A204.1 (cell line): ENCODE results near the gene TBC1D30.

Experiments
- FAIRE-seq: peaks from 2 replicates; lab custom pipeline; 2012; peaks lifted over from hg19 to GRCh38; lab: Jason Lieb, UNC

TBC1D30 gene

DNA sequence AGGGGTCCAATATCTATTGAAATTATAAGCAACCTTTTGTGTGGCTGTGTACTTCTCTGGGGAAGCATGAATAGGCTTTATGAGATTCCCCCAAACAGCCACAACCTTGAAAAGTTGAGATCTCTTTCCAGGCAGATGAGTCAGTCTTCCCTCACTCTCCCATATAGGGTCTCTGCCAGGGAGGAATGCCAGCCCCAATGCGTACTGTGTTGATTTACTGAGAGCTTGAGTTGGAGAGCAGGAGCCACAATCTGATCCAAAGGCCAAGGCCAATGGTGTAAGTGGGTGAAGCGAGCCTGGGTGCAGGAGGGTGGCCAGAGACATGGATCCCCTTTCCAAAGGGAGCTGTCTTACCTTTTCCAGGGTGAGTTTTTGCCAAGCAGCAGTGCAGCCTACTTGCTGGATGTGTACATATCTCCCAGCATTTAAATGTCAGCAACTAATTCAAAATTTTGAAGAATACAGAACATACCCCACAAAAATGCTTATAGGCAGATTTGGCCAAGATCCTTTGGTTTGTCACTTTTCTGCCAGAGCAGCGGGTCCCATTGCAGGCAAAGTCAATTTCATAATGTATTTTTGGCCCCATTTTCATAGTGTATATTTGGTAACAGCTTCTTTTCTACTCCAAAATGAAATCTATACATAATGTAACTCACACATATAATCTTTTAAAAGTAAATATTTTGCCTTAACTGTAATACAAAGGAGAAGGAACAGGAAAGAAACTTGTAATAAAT is 88.2 kb downstream of the TBC1D30 start:
- FAIRE-seq, result no peak

GRCh38 chr12:64915242-64915641 is 90.8 kb downstream of the TBC1D30 start:
- FAIRE-seq, result no peak

DNA sequence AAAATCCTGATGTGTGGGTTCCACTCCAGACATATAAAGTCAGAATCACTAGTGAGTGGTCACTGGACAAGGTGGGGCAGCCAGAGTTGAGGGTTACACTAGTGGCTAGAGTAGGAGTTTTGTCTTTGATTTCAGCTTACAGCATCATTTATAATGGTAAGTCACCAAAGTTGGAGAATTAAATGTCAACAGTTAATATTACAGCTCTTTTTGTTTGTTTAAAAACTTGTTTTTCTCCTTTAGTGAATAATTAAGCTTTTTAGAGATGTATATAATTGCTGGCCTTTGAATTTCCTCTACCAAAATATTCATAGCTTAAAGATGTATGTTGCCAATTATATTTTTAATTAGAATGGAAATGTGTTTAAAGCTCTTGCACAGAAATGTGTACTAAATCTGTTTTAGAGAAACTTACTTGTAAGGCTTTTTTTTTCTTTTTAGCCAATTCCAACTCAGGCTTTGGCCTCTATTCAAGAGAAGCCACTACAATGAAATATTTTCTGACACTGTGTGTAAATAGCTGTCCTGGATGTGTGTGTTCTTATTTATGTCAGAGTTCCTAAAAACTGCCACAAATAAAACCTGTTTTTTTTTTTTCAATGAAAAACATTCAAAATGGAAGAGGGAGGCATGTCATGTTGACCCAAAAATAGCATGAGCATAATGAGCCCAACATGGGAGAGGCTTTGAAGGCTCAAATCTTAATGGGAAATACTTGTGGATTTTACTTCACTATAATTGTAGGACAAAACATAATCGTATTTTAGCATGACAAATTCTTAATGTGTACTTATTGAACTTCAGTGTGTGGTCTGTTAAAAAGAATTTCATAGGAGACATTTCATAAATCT is 92.2 kb downstream of the TBC1D30 start:
- FAIRE-seq, result no peak

GRCh38 chr12:64918344-64918743 is 93.9 kb downstream of the TBC1D30 start:
- no peak for FAIRE-seq

DNA sequence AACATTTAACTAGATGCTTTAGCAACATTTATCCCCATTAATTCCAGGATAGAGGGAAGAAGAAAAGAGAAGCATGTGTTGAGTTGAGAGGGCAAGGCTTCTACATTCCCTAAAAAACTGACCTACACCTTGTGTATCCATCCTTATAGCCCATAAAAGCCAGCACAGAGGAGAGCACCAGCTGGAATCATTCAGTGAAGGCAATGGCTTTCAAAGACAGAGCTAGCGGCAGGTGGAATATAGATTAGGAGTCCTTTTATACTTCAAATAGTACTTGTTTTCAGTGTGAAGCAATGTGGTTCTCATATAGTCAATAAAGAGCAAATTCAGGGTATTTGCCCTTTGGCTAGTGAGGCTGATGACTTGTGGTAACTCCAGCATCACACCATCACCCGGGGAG is 94.4 kb downstream of the TBC1D30 start:
- no peak for FAIRE-seq

GRCh38 chr12:64922853-64923252 is 98.4 kb downstream of the TBC1D30 start:
- FAIRE-seq, result peak; percentile 93

GRCh38 chr12:64923536-64923935 is 99.1 kb downstream of the TBC1D30 start:
- FAIRE-seq, result no peak
